ENCODE results near the gene SLC26A1.

The SLC26A1 gene

DNA sequence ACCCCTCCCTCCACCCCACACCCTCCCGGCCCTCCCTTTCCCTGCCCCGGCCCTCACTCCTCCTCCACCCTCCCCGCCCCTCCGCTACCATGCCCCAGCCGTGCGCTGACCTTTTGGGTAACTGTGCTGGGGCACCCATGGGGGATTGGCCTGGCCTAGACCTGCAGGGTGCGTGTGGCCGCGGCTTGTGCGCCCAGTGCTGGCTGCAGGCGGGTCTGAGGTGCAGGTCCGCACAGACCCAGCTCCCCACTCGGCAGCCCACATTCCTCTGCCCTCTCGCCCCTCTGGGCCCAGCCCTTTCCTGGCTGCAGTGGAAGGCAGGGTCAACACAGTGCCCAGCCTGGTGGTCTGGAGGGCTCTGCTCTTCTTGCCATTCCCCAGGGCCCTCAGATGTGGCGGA, 42.9 kb upstream of the SLC26A1 start:
- H3K4me1 ChIP-seq (ENCODE audit: control insufficient read depth in 1 of 2, insufficient read depth in 2 of 2, low read length in 2 of 2): peaks cover 0 to 3% of the 10 kb centered on the region in 2 donors
- H3K36me3 ChIP-seq (ENCODE audit: control insufficient read depth in 1 of 2, insufficient read depth in 2 of 2, low read length in 2 of 2): no peaks in the 10 kb centered on the region
- peaks cover 0 to 13% of the 10 kb centered on the region in 2 donors for H3K27me3 ChIP-seq (ENCODE audit: control insufficient read depth in 1 of 2, insufficient read depth in 2 of 2, low read length in 2 of 2)
- no peak overlapping the region for H3K27ac ChIP-seq (ENCODE audit: low read depth, low read length)
- H3K9ac ChIP-seq (ENCODE audit: low read depth in 1 of 2, low read length in 2 of 2): no peak overlapping the region
- no peaks in the 10 kb centered on the region for H3K9me3 ChIP-seq (ENCODE audit: control insufficient read depth in 1 of 2, low read length in 2 of 2)
- no peak overlapping the region for H3K4me3 ChIP-seq (ENCODE audit: low read depth in 1 of 2, low read length in 2 of 2)

DNA sequence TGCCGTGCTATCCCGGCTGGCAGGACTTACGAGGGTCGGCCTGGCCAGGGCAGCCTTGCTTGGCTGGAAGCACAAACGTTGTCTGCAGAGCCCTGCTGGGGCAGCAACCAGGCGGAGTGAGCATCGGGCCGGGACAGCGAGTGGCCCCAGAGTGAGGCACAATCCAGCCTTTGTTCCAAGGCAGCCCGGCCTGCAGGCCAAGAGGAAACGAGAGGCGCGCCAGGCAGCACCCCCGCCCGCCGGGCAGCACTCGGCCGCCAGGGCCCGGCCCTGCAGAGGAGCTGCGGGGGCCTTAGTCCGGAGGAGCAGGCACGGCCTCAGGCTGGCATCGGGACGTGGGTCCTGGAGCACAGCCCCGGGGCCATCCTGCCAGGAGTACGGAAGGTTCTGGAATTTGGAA, 42.3 kb upstream of the SLC26A1 start:
- Histone ChIP-seq H3K36me3 (ENCODE audit: control insufficient read depth in 1 of 2, insufficient read depth in 2 of 2, low read length in 2 of 2) (no peaks in the 10 kb centered on the region), H3K9me3 (ENCODE audit: control insufficient read depth in 1 of 2, low read length in 2 of 2) (no peaks in the 10 kb centered on the region), H3K4me1 (ENCODE audit: control insufficient read depth in 1 of 2, insufficient read depth in 2 of 2, low read length in 2 of 2) (peaks cover 0 to 3% of the 10 kb centered on the region in 2 donors), H3K9ac (ENCODE audit: low read depth in 1 of 2, low read length in 2 of 2) (no peak overlapping the region), H3K27me3 (ENCODE audit: control insufficient read depth in 1 of 2, insufficient read depth in 2 of 2, low read length in 2 of 2) (peaks cover 0 to 16% of the 10 kb centered on the region in 2 donors), H3K27ac (ENCODE audit: low read depth, low read length) (no peak overlapping the region), H3K4me3 (ENCODE audit: low read depth in 1 of 2, low read length in 2 of 2) (no peak overlapping the region)

DNA sequence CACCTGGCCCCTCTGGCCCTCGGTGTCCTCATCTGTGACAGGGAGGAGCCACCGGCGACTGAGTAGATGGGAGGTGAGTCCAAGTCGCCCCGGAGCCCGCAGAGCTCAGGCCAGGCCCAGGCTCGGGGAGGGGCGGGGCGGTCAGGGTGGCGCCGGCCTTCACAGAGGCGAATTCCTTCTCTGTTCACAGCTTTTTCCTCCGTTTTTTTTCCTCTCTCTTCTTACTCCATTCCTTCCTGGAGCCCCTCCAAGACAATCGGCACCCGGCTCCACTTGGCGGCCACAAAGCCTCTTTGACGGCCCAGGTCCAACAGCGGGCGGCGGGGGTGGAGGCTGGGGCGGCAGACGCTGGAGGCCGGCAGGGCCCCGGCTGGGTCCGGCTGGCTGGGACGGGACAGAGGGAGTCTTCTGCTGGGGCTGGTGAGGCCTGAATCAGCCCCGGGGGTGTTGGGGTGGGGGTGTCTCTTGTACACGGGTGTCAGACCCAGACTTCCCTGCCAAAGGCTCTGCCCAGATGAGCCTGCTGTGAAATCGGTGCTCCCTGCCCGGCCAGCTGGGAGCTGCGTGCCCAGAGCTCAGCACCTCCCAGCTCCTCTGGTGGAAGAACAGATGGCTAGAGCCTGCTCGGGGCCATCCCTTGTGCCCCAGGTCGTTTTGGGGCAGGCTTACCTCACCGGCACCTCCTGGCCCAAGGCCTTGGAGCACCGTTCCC, 40.8 kb upstream of the SLC26A1 start:
- Histone ChIP-seq H3K4me3 (ENCODE audit: low read depth in 1 of 2, low read length in 2 of 2) (no peak overlapping the region), H3K9me3 (ENCODE audit: control insufficient read depth in 1 of 2, low read length in 2 of 2) (no peaks in the 10 kb centered on the region), H3K27me3 (ENCODE audit: control insufficient read depth in 1 of 2, insufficient read depth in 2 of 2, low read length in 2 of 2) (peaks cover 5 to 26% of the 10 kb centered on the region in 2 donors), H3K4me1 (ENCODE audit: control insufficient read depth in 1 of 2, insufficient read depth in 2 of 2, low read length in 2 of 2) (peaks cover 0 to 3% of the 10 kb centered on the region in 2 donors), H3K27ac (ENCODE audit: low read depth, low read length) (no peak overlapping the region), H3K36me3 (ENCODE audit: control insufficient read depth in 1 of 2, insufficient read depth in 2 of 2, low read length in 2 of 2) (no peaks in the 10 kb centered on the region), H3K9ac (ENCODE audit: low read depth in 1 of 2, low read length in 2 of 2) (no peak overlapping the region)

DNA sequence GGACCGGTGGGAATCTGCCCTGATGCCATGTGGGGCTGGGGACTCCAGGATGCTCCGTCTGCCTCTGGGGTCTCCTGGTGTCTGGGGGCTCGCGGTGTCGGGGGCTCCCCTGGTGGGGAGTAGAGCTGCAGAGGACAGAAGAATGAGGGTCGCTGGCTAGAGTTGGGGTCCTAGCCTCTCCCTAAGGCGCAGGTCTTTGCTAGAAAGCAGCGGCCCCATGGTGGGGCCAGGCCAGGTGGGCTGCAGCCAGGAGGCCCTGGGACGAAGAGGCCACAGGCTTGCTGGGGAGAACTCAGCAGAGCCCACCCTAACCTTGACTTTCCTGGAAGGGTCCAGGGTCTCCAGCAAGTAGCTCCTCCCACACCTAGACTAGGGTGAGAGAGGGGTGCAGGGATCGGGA, 39.7 kb upstream of the SLC26A1 start:
- Histone ChIP-seq H3K27ac (ENCODE audit: low read depth, low read length) (no peak overlapping the region), H3K9ac (ENCODE audit: low read depth in 1 of 2, low read length in 2 of 2) (no peak overlapping the region), H3K27me3 (ENCODE audit: control insufficient read depth in 1 of 2, insufficient read depth in 2 of 2, low read length in 2 of 2) (peaks cover 8 to 36% of the 10 kb centered on the region in 2 donors), H3K4me1 (ENCODE audit: control insufficient read depth in 1 of 2, insufficient read depth in 2 of 2, low read length in 2 of 2) (peaks cover 0 to 3% of the 10 kb centered on the region in 2 donors), H3K36me3 (ENCODE audit: control insufficient read depth in 1 of 2, insufficient read depth in 2 of 2, low read length in 2 of 2) (no peaks in the 10 kb centered on the region), H3K9me3 (ENCODE audit: control insufficient read depth in 1 of 2, low read length in 2 of 2) (no peaks in the 10 kb centered on the region), H3K4me3 (ENCODE audit: low read depth in 1 of 2, low read length in 2 of 2) (no peak overlapping the region)

DNA sequence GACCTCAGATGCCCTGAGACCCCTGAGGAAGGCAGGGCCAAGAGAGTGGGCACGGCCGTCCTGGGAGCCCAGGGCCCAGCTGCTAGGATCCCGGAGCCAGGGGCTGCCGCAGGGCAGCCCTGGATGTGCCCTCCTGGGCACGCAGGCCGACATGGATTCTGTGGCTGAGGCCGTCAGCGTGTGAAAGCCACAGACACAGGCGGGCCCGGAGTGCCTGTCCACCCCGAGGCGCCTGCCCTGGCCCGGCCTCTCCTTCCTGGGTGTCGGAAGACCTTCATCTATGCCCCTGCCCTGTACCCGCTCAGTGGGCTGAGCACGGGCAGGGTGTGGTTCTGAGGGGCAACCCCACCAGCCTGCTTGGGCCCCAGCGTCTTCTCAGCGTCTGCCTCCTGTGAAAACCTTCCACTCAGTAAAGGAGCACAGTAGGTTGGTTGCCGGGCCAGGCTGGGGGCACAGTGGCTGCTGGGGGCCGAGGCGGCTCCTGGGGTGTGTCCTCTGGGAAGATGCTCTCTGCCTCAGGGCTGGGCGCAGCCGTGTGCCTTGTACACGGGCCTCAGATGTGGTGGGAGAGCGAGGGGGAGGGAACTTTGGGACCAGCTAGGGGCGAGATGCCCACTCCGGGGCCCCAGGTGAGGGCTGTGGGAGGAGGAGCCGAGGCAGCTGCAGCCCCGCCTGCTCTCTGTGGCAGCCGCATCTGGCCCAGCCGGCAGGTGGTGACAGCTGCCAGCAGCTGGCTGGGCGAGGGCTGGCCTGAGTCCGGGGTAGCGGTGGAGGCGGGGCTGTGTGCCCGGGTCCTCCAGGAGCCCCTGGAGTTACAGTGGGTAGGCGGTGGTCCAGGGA, 39.0 kb upstream of the SLC26A1 start:
- Histone ChIP-seq H3K27me3 (ENCODE audit: control insufficient read depth in 1 of 2, insufficient read depth in 2 of 2, low read length in 2 of 2) (peaks cover 8 to 40% of the 10 kb centered on the region in 2 donors), H3K4me1 (ENCODE audit: control insufficient read depth in 1 of 2, insufficient read depth in 2 of 2, low read length in 2 of 2) (peaks cover 0 to 3% of the 10 kb centered on the region in 2 donors), H3K4me3 (ENCODE audit: low read depth in 1 of 2, low read length in 2 of 2) (no peak overlapping the region), H3K9me3 (ENCODE audit: control insufficient read depth in 1 of 2, low read length in 2 of 2) (no peaks in the 10 kb centered on the region), H3K27ac (ENCODE audit: low read depth, low read length) (no peak overlapping the region), H3K36me3 (ENCODE audit: control insufficient read depth in 1 of 2, insufficient read depth in 2 of 2, low read length in 2 of 2) (no peaks in the 10 kb centered on the region), H3K9ac (ENCODE audit: low read depth in 1 of 2, low read length in 2 of 2) (no peak overlapping the region)

DNA sequence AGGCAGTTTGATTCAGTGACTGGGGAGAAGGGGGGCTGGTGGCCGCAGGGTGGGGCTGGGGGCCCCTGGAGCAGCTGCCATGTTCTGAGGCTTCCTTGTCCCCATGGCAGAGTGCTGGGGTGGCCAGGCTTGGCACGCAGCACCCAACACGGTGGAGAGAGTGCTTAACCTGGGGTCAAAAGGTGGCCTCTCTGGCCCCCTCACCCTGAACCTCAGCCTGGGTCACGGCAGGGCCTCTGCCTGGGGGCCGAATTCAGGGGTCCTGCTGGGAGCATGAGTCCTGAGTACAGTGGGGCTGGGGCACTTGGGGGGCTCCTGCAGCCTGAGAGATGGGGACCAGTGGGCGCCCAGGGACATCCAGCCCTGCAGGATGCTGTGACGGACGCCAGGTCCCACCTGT, 38.1 kb upstream of the SLC26A1 start:
- H3K4me1 ChIP-seq (ENCODE audit: control insufficient read depth in 1 of 2, insufficient read depth in 2 of 2, low read length in 2 of 2): peaks cover 0 to 3% of the 10 kb centered on the region in 2 donors
- no peak overlapping the region for H3K9ac ChIP-seq (ENCODE audit: low read depth in 1 of 2, low read length in 2 of 2)
- H3K4me3 ChIP-seq (ENCODE audit: low read depth in 1 of 2, low read length in 2 of 2): no peak overlapping the region
- peaks cover 8 to 40% of the 10 kb centered on the region in 2 donors for H3K27me3 ChIP-seq (ENCODE audit: control insufficient read depth in 1 of 2, insufficient read depth in 2 of 2, low read length in 2 of 2)
- no peak overlapping the region for H3K27ac ChIP-seq (ENCODE audit: low read depth, low read length)
- no peaks in the 10 kb centered on the region for H3K36me3 ChIP-seq (ENCODE audit: control insufficient read depth in 1 of 2, insufficient read depth in 2 of 2, low read length in 2 of 2)
- no peaks in the 10 kb centered on the region for H3K9me3 ChIP-seq (ENCODE audit: control insufficient read depth in 1 of 2, low read length in 2 of 2)

DNA sequence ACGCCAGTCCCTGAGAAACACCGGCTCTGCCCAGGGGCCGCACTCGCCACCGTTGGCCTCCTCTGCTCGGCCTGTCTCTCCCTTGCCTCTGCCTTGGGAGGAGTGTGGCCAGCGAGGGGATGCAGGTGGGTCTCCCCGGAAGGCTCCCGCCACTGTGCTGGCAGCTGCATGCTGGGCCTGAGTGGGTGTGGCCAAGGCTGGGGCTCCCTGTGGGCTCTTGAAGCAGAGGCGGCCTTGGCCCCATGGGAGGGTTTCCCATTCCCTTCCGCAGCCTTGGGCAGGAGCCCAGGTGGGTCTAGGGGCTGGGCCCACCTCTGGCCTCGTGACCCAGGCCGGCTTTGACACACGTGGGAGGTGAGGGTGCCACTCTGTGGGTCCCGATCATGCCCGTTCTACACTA, 37.4 kb upstream of the SLC26A1 start:
- Histone ChIP-seq H3K4me1 (ENCODE audit: control insufficient read depth in 1 of 2, insufficient read depth in 2 of 2, low read length in 2 of 2) (peaks cover 7 to 8% of the 10 kb centered on the region in 2 donors), H3K9me3 (ENCODE audit: control insufficient read depth in 1 of 2, low read length in 2 of 2) (no peaks in the 10 kb centered on the region), H3K9ac (ENCODE audit: low read depth in 1 of 2, low read length in 2 of 2) (no peak overlapping the region), H3K4me3 (ENCODE audit: low read depth in 1 of 2, low read length in 2 of 2) (no peak overlapping the region), H3K27me3 (ENCODE audit: control insufficient read depth in 1 of 2, insufficient read depth in 2 of 2, low read length in 2 of 2) (peaks cover 8 to 40% of the 10 kb centered on the region in 2 donors), H3K27ac (ENCODE audit: low read depth, low read length) (no peak overlapping the region), H3K36me3 (ENCODE audit: control insufficient read depth in 1 of 2, insufficient read depth in 2 of 2, low read length in 2 of 2) (peaks cover 2 to 5% of the 10 kb centered on the region in 2 donors)

DNA sequence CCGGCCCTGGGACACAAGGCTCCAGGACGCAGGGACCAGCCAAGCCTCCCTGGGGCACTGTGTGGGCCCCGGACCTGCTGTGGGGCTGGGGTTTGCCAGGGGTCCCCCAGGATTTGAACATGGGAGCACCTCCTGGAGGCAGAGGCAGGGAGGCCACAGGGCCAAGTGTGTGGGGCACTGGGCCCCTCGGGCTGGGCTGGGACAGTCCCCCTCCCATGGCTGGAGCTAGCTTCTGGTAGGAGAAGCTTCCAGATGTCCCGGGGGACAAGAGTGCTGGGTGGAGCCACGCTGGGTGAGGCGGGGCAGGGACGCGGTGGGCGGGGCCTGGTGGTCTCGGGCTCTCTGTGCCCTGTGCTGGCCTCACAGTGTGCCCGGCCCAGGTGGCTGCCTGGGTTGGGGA, 36.8 kb upstream of the SLC26A1 start:
- Histone ChIP-seq H3K27ac (ENCODE audit: low read depth, low read length) (no peak overlapping the region), H3K27me3 (ENCODE audit: control insufficient read depth in 1 of 2, insufficient read depth in 2 of 2, low read length in 2 of 2) (peaks cover 8 to 40% of the 10 kb centered on the region in 2 donors), H3K4me3 (ENCODE audit: low read depth in 1 of 2, low read length in 2 of 2) (no peak overlapping the region), H3K9ac (ENCODE audit: low read depth in 1 of 2, low read length in 2 of 2) (no peak overlapping the region), H3K9me3 (ENCODE audit: control insufficient read depth in 1 of 2, low read length in 2 of 2) (no peaks in the 10 kb centered on the region), H3K36me3 (ENCODE audit: control insufficient read depth in 1 of 2, insufficient read depth in 2 of 2, low read length in 2 of 2) (peaks cover 3 to 10% of the 10 kb centered on the region in 2 donors), H3K4me1 (ENCODE audit: control insufficient read depth in 1 of 2, insufficient read depth in 2 of 2, low read length in 2 of 2) (peaks cover 8 to 12% of the 10 kb centered on the region in 2 donors)

DNA sequence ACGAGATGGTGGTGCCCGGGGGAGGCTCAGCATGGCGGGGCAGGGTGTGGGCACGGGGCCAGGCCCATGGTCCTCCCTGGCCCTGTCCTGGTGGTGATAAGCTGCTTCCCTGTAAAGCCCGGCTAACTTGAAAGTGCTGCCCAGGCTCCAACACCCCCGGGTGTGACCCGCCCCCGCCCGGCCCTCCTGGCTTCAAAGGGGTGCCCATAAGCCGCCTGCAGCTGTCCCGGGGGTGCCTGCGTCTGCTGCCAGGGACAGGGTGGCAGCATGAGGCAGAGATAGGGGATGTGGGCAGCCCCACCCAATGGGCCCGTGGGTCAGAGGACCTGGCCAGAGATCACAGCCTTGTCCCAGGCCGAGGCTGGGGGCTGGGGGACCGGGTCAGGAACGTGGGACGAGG, 36.3 kb upstream of the SLC26A1 start:
- H3K9ac ChIP-seq (ENCODE audit: low read depth in 1 of 2, low read length in 2 of 2): no peak overlapping the region
- peaks cover 3 to 12% of the 10 kb centered on the region in 2 donors for H3K36me3 ChIP-seq (ENCODE audit: control insufficient read depth in 1 of 2, insufficient read depth in 2 of 2, low read length in 2 of 2)
- H3K9me3 ChIP-seq (ENCODE audit: control insufficient read depth in 1 of 2, low read length in 2 of 2): no peaks in the 10 kb centered on the region
- H3K4me1 ChIP-seq (ENCODE audit: control insufficient read depth in 1 of 2, insufficient read depth in 2 of 2, low read length in 2 of 2): peaks cover 8 to 13% of the 10 kb centered on the region in 2 donors
- peaks cover 8 to 40% of the 10 kb centered on the region in 2 donors for H3K27me3 ChIP-seq (ENCODE audit: control insufficient read depth in 1 of 2, insufficient read depth in 2 of 2, low read length in 2 of 2)
- H3K4me3 ChIP-seq (ENCODE audit: low read depth in 1 of 2, low read length in 2 of 2): no peak overlapping the region
- no peak overlapping the region for H3K27ac ChIP-seq (ENCODE audit: low read depth, low read length)

DNA sequence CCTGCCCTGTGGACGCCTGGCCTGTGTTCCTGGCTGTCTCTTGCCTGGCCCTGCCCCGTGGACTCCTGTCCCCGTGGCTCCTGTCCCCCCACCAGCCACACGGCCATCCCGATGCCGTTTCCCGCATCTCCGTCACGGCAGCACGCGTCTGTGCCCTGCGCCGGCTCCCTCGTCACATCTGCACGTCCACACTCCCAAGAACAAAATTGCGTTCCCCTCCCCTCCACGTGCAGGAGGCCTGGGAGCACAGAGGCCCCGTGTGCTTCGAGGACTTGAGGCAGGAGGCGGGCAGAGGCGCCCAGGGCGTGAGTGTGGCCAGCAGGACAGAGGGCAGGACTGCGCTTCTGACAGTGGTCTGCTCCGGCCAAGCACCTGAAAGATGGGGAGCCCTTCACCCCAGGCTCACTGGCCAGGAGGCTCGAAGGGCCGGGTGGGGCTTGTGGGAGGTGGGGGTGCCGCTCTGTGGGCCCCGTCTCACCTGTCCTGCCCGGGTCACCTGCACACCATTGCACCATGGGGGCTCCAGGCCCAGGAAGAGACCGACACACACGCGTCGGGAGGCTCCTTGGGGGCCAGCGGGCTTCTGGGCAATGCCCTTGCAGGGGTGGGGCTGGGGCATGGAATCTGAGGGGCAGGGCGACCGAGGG, 35.5 kb upstream of the SLC26A1 start:
- H3K36me3 ChIP-seq (ENCODE audit: control insufficient read depth in 1 of 2, insufficient read depth in 2 of 2, low read length in 2 of 2): peaks cover 3 to 12% of the 10 kb centered on the region in 2 donors
- H3K4me3 ChIP-seq (ENCODE audit: low read depth in 1 of 2, low read length in 2 of 2): no peak overlapping the region
- peaks cover 5 to 13% of the 10 kb centered on the region in 2 donors for H3K4me1 ChIP-seq (ENCODE audit: control insufficient read depth in 1 of 2, insufficient read depth in 2 of 2, low read length in 2 of 2)
- no peak overlapping the region for H3K27ac ChIP-seq (ENCODE audit: low read depth, low read length)
- peaks cover 8 to 36% of the 10 kb centered on the region in 2 donors for H3K27me3 ChIP-seq (ENCODE audit: control insufficient read depth in 1 of 2, insufficient read depth in 2 of 2, low read length in 2 of 2)
- no peaks in the 10 kb centered on the region for H3K9me3 ChIP-seq (ENCODE audit: control insufficient read depth in 1 of 2, low read length in 2 of 2)
- no peak overlapping the region for H3K9ac ChIP-seq (ENCODE audit: low read depth in 1 of 2, low read length in 2 of 2)

Data from duodenal mucosa (tissue), 2 donors.